RWPE2 (cell line): ENCODE results near the gene SBNO1.
"Not testable (repeated sequence)": the region's sequence is repeated elsewhere in the genome, so short reads cannot be mapped to it uniquely, and the experiment has no call there.

ENCODE experiments used
- ATAC-seq: fragments of 200-7000 bp; cut with Tn5 transposase; 3 replicates; pipeline ENCODE4 v1.9.1; 2021; ENCODE audit warnings: low read depth
- DNase-seq: peaks from one replicate; pipeline ENCODE4 v3.0.0-alpha.2; 2020; ENCODE audit warnings: low spot score
- H3K27ac ChIP-seq: fragments of 450-650 bp; 2 replicates; pipeline ENCODE4 v1.5.1; 2017; ENCODE audit warnings: mild to moderate bottlenecking; ENCODE audit not compliant: poor library complexity, severe bottlenecking
- H3K27me3 ChIP-seq: fragments of 250-450 bp; sonication (Bioruptor Pico); 2 replicates; pipeline ENCODE4 v1.5.1; 2021; ENCODE audit warnings: mild to moderate bottlenecking, moderate library complexity; ENCODE audit not compliant: insufficient read depth, poor library complexity, severe bottlenecking
- H3K36me3 ChIP-seq: fragments of 250-450 bp; sonication (Bioruptor Pico); 2 replicates; pipeline ENCODE4 v1.5.1; 2020; ENCODE audit warnings: low read depth, mild to moderate bottlenecking, moderate library complexity
- H3K4me1 ChIP-seq: fragments of 250-450 bp; sonication (Bioruptor Pico); 2 replicates; pipeline ENCODE4 v1.5.1; 2021; ENCODE audit warnings: mild to moderate bottlenecking, moderate library complexity; ENCODE audit not compliant: insufficient read depth, poor library complexity, severe bottlenecking
- H3K4me3 ChIP-seq: fragments of 250-450 bp; sonication (Bioruptor Pico); 2 replicates; pipeline ENCODE4 v1.5.1; 2021; ENCODE audit warnings: mild to moderate bottlenecking, moderate library complexity; ENCODE audit not compliant: severe bottlenecking
- H3K9me3 ChIP-seq: fragments of 250-450 bp; sonication (Bioruptor Pico); 2 replicates; pipeline ENCODE4 v1.5.1; 2021; ENCODE audit warnings: mild to moderate bottlenecking, moderate library complexity; ENCODE audit not compliant: severe bottlenecking
- CTCF ChIP-seq: fragments of 450-650 bp; IDR thresholded peaks from one replicate; pipeline ENCODE4 v1.5.1; 2017; ENCODE audit warnings: mild to moderate bottlenecking, moderate library complexity; ENCODE audit not compliant: poor library complexity, severe bottlenecking

The SBNO1 gene

DNA sequence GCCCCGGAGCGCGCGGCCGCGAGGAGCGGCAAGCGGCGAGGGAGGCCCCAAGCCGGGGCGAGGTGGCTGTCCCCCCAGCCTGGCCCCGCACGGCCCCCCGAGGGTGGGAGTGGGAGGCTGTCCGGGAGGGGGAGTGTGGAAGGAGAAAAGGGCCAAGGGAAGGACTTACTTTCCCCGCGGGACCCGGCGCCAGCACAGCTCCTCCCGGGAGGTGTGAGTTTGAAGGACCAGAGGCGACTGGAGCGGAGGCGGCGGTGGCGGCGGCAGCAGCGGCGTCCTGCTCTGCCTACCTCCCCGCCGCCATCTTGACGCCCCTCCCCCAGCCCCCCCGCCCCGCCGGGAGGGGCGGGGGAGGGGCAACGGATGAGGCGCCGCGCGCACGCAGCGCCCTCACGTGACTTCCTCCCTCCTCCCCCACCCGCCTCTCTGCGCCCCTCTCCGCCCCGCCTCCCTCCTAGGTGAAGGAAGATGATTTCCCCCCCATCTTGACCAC is at the start of gene SBNO1:
Gene SBNO1 (minus strand): TSS at position 316 of the 493 bp plus-strand sequence. CDS start 14,406 bp downstream, outside the sequence.
- peak; percentile 88 for DNase-seq
- no peaks in the 10 kb centered on the region for H3K9me3 ChIP-seq
- no peak for TF ChIP-seq CTCF
- H3K27ac ChIP-seq: peak within 1 kb of the TSS; percentile 75
- ATAC-seq: peak; percentile 41
- H3K36me3 ChIP-seq: peaks cover 3% of the 10 kb centered on the region; the same call in 1 of the 2 replicates
- no peaks in the 10 kb centered on the region for H3K27me3 ChIP-seq
- peak within 1 kb of the TSS; percentile 99 for H3K4me3 ChIP-seq
- H3K4me1 ChIP-seq: peaks cover 8% of the 10 kb centered on the region

- DNase-seq (no peak), ATAC-seq (no peak)
- no peaks in the 10 kb centered on the region for H3K9me3 ChIP-seq
- H3K36me3 ChIP-seq: peaks cover 16% of the 10 kb centered on the region
- no peak overlapping the region for H3K27ac ChIP-seq
- H3K4me1 ChIP-seq: no peaks in the 10 kb centered on the region
- no peak for TF ChIP-seq CTCF
- no peaks in the 10 kb centered on the region for H3K27me3 ChIP-seq
- no peak overlapping the region for H3K4me3 ChIP-seq
Observed at GRCh38 chr12:123410041-123410412, 45.4 kb upstream of the SBNO1 start.

DNA sequence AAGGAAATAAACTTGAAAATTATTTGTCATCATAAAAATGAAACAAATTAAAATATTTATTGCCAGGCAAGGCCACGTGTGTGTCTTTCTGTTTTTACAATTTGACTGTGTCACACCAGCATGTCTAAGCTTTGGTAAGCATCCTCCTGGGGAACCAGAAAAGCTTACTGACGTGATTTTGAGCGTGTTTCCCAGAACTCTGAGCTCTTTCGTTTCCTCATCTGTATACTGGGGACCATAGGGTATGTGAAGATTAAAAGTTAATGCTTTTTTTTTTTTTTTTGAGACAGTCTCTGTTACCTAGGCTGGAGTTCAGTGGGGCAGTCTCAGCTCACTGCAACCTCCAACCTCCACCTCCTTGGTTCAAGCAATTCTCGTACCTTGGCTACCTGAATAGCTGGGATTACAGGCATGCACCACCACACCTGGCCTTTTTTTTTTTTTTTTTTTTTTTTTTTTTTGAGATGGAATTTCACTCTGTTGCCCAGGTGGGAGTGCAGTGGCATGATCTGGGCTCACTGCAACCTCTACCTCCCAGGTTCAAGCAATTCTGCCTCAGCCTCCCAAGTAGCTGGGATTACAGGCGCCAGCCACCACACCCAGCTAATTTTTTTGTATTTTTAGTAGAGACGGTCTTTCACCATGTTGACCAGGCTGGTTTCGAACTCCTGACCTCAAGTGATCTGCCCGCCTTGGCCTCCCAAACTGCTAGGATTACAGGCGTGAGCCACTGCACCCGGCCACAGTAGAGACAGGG is 44.8 kb upstream of the SBNO1 start:
- H3K4me1 ChIP-seq, DNase-seq, H3K9me3 ChIP-seq, H3K27me3 ChIP-seq, H3K4me3 ChIP-seq, H3K27ac ChIP-seq, ATAC-seq: not testable (repeated sequence)
- peaks cover 22% of the 10 kb centered on the region for H3K36me3 ChIP-seq

DNA sequence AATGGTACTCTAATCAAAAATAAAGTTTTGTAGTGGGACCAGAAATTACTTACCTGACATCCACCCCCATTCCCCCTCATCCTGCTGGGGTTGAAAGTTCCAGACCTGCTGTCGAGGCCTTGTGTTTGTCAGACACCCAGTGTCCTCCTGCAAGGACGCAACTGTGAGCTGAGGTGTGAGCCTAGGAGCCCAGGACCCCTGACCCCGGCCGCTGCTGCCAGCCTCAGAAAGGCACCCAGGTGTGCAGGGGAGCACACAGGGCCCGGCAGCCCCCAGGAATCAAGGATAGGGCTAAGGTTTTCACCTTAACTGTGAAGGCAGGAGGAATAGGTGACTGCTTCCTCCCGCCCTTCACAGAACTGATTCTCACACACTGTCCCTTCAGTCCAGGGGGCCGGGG is 44.0 kb upstream of the SBNO1 start:
- ATAC-seq, DNase-seq, H3K27me3 ChIP-seq, H3K27ac ChIP-seq, H3K4me3 ChIP-seq, H3K4me1 ChIP-seq, H3K9me3 ChIP-seq: not testable (repeated sequence)
- peaks cover 30% of the 10 kb centered on the region for H3K36me3 ChIP-seq

- H3K4me3 ChIP-seq, ATAC-seq, H3K4me1 ChIP-seq, H3K9me3 ChIP-seq, H3K27me3 ChIP-seq, DNase-seq, H3K27ac ChIP-seq: not testable (repeated sequence)
- H3K36me3 ChIP-seq: peaks cover 37% of the 10 kb centered on the region
Observed at GRCh38 chr12:123407934-123408333, 43.3 kb upstream of the SBNO1 start.

- not testable (repeated sequence) for DNase-seq, H3K27ac ChIP-seq, H3K4me3 ChIP-seq, ATAC-seq, H3K27me3 ChIP-seq, H3K9me3 ChIP-seq, H3K4me1 ChIP-seq
- peaks cover 44% of the 10 kb centered on the region for H3K36me3 ChIP-seq
Observed at GRCh38 chr12:123407269-123407668, 42.6 kb upstream of the SBNO1 start.

DNA sequence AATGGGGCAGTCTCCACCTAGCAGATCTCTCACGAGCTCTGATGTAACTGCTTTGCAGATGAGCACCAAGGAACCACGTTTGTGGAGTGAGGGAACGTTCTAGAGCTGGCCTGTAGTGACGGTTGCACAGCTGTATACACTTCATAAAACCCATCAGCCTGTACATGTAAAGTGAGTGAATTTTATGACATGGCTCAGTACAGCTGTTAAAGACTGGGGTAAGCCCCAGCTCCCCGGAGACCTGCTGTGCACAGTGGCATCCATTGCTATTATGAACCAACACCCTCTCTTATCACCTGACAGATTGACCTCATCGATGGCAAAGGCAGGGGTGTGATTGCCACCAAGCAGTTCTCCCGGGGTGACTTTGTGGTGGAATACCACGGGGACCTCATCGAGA is 39.9 kb upstream of the SBNO1 start:
- no peak for TF ChIP-seq CTCF
- Histone ChIP-seq H3K4me1 (no peaks in the 10 kb centered on the region), H3K9me3 (no peaks in the 10 kb centered on the region), H3K27ac (no peak overlapping the region), H3K27me3 (no peaks in the 10 kb centered on the region), H3K4me3 (no peak overlapping the region), H3K36me3 (peaks cover 64% of the 10 kb centered on the region)
- ATAC-seq: no peak
- DNase-seq: no peak
